ENCODE results near the gene TIAM2.

DNA sequence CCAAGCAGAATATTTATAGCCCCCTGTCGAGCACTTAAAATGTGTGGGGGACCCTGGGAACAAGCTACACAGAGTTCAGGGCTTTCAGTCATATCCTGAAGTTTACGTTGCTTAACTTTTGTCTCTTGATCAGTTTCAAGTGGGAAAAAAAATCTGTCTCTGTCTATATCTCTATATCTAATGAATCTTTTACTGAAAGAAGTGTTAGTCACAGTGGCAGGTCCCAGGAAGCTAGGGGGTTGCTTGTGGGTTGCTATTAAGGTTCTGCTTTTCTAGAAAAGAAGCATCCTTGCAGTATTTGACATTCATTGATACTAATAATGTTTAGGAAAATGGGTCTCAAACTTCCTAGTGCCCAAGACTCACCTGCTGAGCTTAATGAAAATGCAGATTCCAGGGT, 192.0 kb downstream of the TIAM2 start:
- TF ChIP-seq, protein P1, sequence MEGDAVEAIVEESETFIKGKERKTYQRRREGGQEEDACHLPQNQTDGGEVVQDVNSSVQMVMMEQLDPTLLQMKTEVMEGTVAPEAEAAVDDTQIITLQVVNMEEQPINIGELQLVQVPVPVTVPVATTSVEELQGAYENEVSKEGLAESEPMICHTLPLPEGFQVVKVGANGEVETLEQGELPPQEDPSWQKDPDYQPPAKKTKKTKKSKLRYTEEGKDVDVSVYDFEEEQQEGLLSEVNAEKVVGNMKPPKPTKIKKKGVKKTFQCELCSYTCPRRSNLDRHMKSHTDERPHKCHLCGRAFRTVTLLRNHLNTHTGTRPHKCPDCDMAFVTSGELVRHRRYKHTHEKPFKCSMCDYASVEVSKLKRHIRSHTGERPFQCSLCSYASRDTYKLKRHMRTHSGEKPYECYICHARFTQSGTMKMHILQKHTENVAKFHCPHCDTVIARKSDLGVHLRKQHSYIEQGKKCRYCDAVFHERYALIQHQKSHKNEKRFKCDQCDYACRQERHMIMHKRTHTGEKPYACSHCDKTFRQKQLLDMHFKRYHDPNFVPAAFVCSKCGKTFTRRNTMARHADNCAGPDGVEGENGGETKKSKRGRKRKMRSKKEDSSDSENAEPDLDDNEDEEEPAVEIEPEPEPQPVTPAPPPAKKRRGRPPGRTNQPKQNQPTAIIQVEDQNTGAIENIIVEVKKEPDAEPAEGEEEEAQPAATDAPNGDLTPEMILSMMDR (IDR thresholded peaks at IDR 0.05), result no peak
- TF ChIP-seq EP300 (IDR thresholded peaks at IDR 0.05), result no peak
- no peak for TF ChIP-seq POLR2A (IDR thresholded peaks at IDR 0.05)

All from tibial nerve (tissue), 4 donors.